RPMI8226 (cell line): ENCODE data around the gene PPP1R15A.
"Not testable (repeated sequence)": the region's sequence is repeated elsewhere in the genome, so short reads cannot be mapped to it uniquely, and the experiment has no call there.

Experiments
- DNase-seq: peaks from one replicate; pipeline ENCODE4 v3.0.0-alpha.2; 2015

Gene PPP1R15A

DNA sequence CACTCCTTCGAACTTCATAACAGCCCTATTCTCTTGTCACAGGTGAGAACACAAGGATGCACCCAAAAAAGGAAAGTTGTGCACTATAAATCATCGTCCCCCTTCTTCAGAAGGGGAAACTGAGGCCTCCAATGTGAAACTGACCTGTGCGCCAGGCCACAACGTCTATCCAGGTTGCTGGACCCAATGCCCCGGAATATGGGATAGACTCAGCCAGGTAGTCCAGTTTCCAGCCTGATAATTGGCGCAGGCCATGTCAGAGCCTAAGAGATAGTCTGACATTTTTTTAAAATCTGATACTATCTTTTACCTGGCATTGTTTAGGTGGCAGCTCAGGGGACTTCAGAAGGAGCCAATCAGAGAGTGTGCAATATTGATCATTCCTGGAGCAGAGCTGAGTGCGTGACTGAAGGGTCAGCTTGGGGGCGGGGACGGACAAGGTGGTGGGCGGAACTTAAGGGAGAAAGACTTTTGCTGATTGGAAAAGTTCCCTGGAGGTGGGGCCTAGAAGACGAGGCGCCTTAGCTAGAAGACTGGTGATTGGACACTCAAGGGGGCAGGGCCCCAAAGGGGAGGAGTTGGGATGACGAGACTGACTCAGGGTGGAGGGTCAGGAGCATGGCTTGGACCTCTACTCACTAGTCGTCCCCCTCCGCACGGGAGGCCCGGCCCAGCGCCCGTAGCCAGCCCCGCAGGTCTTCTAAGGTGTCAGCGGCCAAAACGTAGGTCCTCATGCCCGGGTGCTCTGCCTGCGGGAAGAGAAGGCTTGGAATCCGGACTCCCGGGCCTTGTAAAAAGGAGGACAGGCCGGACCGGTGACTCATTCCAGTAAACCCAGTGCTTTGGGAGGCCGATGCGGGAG is 12.3 kb upstream of the PPP1R15A start:
- DNase-seq = no peak

DNA sequence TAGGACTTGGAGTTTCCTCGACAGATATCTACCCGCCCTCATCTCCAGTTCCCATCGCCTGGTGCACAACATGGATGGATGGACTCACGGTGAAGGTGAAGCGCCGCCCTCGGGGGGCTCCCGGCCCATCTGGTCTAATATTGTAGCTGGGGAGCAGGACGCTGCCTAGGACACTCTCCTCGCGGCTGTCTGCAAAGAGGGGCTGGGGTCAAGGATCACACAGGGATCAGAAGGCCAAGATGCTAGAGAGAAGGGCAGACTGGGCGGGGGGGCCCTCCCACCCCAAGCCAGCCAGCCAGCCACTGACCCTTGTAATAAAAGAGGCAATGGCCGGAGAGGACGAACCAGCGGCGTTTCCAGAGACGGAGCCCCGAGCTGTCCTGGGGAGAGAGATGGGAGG is 10.9 kb upstream of the PPP1R15A start:
- DNase-seq = no peak

DNA sequence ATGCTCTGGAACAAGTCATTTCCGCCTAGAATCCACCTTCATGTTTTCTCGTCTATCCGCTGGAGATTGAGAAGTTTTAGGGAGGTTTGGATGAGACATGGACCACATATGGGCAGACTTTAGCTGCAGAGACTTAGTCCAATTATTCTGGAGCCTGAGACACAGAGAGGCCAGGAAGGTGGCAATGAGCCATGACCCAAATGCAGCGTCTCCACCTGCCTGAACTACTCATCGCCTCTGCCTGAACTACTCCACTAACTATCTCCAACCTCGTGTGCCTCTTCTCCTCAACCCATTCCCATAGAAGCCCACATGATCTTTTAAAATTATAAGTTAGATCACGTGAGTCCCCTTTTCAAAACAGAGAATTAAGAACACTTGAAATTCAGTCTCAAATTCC is 9.4 kb upstream of the PPP1R15A start:
- DNase-seq = no peak

DNA sequence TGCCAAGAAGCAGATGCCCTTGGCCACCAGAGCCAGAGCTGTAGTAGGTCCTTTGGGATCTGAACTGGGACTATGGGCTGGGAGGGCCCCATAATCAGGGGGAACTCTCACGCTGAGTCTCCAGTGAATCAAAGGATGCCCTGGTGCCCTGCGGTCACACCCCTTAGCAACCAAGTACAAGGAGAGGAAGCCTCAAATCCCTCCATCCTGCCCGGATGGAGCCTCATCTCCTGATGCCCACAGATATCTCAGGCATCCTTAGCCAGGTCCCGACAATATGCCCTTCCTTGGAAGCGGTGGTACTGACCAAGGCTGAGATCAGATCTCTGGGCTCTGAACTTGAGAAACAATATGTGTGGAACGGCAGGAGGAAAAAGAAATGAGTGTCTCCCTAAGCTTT is 5.5 kb upstream of the PPP1R15A start:
- no peak for DNase-seq

DNA sequence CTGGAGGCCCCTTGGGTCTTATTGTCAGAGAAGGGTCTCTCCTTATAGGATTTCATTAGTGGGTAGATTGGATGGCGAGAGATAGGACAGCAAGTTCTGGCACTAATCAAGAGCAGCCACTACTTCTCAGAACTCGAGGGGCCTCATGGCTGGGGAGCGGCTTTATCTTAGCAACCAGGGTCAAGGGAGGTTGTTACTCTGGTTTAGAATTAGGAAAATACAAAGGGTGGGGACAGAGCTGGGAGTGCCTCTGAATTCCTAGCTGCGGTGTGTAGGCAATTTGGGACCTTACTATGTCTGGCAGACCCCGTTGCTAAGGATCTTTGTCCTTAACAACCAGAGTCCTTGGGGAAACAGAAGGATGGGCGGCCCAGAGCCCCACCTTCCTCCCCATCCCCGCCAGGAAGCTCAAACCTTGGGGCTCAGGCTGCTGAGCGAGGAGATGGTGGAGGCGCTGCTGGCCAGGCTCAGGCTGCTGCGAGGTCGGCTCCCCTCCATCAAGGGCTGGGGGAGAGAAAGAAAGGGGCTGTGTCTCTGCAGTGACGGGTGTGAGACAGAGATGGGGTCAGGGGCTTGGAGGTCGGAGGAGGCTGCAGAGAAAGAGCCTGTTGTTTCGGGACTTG is 5.0 kb upstream of the PPP1R15A start:
- no peak for DNase-seq

DNA sequence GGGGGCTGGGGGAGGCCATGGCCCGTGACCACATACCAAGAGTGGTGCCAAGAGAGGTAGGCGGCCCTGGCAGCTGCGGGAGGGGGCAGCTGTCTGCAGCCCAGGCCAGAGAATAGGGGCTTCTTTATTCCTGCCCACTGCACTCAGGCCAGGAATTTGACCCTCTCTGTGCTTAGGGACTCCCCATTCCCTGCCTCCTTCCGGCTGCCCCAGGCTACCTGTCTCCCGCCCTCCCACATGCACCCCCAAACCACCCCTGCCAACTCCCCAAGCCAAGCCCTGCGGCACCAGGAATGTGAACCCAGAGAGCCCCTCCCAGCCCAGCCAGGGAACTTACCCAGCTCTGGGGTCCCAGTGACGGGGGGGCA is 4.5 kb upstream of the PPP1R15A start:
- no peak for DNase-seq

DNA sequence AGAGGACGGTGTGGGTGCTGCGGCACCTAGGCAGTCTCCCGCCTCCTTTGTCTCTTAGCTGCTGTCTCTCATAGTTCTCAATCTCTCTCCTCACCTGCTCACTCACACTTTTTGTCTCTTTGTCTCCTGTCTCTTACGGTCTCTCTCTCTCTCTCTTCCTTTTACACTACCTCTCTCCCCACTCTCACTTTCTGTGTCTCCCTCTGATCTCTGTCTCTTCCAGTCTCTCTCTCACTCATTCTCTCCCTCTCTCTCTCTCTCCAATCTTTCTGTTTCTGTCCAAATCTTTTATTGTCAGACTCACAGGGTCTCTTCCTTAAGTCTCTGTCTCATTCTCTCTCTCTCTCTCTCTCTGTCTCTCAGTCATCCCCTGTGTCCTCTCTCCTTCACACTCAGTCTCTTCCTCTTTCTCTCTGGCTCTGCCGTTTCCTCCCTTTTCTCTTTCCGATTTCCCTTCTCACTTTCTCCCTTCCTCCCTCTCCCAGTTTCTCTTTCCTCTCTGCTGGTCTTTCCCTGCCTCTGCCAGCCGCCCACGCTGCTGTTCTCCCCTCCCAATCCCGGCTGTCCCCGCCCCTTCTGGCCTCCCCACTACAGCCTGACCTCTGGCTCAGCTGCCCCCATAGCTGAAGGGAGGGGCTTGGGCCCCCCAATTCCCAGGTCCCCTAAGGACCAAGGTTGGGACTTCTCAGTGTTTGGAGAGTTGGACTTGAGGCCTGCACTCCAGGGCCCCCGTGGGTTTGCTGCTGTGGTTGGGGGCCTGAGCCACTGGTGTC is 3.9 kb upstream of the PPP1R15A start, which contains the start of gene PLEKHA4:
TSS of gene PLEKHA4 (minus strand) at position 504 of the 773 bp plus-strand sequence. CDS start 997 bp downstream, outside the sequence.
- no peak for DNase-seq

DNA sequence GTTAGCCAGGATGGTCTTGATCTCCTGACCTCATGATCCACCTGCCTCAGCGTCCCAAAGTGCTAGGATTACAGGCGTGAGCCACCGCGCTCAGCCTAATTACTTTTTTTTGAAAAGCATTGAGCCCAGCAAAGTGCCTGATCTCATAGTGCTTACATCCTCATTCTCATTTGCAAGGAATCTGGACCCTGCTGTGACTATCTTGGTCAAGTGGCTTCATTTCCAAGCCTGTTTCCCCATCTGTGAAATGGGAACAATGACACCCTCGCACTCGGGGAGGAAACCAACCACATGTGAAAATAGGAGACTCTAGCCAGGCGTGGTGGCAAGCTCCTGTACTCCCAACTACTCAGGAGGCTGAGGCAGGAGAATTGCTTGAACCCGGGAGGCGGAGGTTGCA is 2.2 kb upstream of the PPP1R15A start:
- DNase-seq = no peak

DNA sequence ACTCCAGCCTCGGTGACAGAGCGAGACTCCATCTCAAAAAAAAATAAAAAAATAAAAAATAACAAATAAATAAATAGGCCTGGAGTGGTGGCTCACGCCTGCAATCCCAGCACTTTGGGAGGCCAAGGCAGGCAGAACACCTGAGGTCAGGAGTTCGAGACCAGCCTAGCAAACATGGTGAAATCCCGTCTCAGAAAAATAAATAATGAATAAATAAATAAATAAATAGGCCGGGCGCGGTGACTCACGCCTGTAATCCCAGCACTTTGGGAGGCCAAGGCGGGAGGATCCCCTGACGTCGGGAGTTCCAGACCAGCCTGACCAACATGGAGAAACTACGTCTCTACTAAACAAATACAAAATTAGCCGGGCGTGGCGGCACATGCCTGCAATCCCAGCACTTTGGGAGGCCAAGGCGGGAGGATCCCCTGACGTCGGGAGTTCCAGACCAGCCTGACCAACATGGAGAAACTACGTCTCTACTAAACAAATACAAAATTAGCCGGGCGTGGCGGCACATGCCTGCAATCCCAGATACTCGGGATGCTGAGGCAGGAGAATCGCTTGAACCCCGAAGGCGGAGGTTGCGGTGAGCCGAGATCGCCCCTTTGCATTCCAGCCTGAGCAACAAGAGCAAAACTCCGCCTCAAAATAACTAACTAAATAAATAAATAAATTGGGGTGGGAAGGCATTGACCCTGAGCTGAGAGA is 595 bp upstream of the PPP1R15A start:
- DNase-seq = not testable (repeated sequence)

DNA sequence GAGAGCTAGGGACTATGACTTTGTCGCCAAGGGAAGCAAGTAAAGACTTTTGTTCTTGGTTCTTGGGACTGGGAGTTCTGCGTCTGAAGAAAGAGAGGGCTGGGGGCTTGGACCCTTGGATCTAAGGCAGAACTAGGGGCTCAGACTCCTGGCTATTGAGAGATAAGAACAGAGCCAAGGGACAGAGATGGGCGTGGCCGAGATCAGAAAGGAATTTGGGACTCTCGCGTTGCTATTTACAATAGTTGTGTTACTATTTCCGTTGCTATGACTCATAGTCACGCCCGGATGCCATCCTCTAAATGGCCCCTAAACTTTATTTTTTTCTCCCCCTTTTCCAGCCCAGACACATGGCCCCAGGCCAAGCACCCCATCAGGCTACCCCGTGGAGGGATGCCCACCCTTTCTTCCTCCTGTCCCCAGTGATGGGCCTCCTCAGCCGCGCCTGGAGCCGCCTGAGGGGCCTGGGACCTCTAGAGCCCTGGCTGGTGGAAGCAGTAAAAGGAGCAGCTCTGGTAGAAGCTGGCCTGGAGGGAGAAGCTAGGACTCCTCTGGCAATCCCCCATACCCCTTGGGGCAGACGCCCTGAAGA is 759 bp downstream of the PPP1R15A start:
- peak; percentile 76 for DNase-seq

DNA sequence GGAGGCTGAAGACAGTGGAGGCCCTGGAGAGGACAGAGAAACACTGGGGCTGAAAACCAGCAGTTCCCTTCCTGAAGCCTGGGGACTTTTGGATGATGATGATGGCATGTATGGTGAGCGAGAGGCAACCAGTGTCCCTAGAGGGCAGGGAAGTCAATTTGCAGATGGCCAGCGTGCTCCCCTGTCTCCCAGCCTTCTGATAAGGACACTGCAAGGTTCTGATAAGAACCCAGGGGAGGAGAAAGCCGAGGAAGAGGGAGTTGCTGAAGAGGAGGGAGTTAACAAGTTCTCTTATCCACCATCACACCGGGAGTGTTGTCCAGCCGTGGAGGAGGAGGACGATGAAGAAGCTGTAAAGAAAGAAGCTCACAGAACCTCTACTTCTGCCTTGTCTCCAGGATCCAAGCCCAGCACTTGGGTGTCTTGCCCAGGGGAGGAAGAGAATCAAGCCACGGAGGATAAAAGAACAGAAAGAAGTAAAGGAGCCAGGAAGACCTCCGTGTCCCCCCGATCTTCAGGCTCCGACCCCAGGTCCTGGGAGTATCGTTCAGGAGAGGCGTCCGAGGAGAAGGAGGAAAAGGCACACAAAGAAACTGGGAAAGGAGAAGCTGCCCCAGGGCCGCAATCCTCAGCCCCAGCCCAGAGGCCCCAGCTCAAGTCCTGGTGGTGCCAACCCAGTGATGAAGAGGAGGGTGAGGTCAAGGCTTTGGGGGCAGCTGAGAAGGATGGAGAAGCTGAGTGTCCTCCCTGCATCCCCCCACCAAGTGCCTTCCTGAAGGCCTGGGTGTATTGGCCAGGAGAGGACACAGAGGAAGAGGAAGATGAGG is 1.5 kb downstream of the PPP1R15A start:
- no peak for DNase-seq

DNA sequence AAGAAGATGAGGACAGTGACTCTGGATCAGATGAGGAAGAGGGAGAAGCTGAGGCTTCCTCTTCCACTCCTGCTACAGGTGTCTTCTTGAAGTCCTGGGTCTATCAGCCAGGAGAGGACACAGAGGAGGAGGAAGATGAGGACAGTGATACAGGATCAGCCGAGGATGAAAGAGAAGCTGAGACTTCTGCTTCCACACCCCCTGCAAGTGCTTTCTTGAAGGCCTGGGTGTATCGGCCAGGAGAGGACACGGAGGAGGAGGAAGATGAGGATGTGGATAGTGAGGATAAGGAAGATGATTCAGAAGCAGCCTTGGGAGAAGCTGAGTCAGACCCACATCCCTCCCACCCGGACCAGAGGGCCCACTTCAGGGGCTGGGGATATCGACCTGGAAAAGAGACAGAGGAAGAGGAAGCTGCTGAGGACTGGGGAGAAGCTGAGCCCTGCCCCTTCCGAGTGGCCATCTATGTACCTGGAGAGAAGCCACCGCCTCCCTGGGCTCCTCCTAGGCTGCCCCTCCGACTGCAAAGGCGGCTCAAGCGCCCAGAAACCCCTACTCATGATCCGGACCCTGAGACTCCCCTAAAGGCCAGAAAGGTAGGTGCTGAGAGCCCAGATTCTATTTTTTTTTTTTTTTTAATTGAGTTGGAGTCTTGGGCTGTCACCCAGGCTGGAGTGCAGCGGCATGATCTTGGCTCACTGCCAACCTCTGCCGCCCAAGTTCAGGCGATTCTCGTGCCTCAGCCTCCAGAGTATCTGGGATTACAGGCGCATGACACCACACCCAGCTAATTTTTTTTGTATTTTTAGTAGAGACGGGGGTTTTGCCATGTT is 2.3 kb downstream of the PPP1R15A start:
- no peak for DNase-seq

DNA sequence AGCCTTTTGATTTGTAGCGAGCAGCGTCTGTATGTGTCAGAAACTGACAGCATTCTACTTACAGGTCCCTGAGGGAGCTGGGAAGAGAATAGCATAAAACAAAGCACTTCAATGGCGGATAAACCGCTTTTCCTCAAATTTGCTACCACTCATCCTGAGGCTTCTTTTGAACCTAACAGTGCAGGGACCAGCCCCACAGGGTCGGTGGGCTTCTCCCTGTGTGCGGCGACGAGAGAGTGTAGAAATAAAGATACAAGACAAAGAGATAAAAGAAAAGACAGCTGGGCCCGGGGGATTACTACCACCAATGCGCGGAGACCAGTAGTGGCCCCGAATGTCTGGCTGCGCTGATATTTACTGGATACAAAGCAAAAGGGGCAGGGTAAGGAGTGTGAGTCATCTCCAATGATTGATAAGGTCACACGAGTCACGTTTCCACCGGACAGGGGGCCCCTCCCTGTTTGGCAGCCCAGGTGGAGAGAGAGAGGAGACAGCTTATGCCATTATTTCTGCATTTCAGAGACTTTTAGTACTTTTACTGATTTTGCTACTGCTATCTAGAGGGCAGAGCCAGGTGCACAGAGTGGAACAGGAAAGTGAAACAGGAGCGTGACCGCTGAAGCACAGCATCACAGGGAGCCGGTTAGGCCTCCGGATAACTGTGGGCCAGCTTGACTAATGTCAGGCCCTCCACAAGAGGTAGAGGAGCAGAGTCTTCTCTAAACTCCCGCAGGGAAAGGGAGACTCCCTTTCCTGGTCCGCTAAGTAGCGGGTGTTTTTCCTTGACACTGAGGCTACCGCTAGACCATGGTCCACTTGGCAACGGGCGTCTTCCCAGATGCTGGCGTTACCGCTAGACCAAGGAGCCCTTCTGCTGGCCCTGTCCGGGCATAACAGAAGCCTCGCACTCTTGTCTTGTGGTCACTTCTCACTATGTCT is 4.1 kb downstream of the PPP1R15A start:
- DNase-seq = not testable (repeated sequence)

DNA sequence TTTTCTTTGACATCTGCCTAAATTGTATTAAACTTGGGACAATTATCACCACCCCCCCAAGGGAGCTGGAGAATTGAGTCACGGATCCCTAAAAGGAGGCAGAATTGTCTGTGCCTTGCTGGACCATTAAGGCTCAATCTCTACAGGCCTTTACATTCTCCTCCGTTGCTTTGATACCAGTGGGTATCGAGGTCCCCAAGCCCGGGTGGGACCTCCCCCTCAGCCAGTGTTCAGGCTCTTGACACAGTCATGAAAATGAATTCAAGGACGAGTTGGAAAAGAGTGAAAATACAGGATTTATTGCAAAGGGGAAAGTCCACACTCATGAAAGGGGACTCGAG is 5.6 kb downstream of the PPP1R15A start:
- DNase-seq = no peak

DNA sequence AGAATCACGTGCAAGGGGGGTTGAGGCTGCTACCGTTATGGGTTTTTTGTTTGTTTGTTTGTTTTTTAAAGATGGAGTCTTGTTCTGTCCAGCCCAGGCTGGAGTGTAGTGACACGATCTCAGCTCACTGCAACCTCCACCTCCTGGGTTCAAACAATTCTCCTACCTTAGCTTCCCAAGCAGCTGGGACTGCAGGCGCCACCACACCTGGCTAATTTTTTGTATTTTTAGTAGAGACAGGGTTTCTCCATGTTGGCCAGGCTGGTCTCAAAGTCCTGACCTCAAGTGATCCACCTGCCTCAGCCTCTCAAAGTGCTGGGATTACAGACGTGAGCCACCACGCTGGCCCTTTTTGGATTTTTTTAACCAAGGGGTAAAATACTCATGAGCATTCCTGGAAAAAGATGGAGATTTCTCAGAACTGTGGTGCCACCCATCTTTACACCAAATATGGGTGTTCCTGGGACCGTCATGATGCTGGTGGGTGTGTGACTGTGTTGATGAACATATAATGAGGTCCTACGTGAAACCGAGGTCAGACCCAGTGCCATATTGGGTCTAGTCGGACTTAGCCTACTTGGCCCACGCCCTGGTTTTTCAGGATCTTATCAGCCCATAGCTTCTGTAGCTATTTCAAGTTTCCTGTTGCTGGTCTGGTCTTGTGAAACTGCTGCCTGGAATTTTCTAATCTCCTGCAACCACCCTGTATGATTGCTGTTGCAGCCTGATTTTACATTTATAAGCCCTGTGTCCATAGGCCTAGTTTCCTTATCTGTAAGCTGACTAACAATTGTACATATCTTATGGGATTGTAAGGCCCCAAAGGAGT is 6.2 kb downstream of the PPP1R15A start:
- no peak for DNase-seq

DNA sequence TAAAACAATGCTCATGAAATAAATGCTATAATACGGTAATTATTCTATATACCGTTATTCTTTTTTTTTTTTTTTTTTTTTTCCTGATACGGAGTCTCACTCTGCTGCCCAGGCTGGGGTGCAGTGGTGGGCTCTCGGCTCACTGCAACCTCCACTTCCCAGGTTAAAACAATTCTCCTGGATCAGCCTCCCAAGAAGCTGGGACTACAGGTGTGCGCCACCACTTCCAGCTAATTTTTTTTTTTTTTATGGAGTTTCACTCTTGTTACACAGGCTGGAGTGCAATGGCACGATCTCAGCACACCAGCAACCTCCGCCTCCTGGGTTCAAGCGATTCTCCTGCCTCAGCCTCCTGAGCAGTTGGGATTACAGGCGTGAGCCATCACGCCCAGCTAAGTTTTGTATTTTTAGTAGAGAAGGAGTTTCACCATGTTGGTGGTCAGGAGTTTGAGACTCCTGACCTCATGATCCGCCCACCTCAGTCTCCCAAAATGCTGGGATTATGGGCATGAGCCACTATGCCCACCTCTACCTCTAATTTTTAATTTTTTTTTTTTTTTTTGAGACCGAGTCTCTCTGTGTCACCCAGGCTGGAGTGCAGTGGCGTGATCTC is 6.9 kb downstream of the PPP1R15A start:
- DNase-seq = no peak

DNA sequence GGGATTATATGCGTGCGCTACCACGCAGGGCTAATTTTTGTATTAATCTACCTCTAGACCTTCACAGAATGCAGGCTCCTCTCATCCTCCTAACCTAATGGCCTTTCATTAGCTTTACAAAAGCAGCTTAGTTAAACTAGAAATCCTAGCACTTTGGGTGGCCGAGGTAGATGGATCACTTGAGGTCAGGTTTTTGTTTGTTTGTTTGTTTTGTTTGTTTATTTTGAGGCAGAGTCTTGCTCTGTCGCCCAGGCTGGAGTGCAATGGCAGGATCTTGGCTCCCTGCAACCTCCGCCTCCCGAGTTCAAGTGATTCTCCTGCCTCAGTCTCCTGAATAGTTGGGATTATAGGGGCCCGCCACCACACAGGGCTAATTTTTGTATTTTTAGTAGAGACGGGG is 7.5 kb downstream of the PPP1R15A start:
- not testable (repeated sequence) for DNase-seq
